Measurements from ENCODE around the gene BBS9.

GRCh38 chr7:33554576-33554975, 425.2 kb downstream of the BBS9 start:
- TF ChIP-seq BHLHE40 (IDR thresholded peaks at IDR 0.05; ENCODE audit: low read depth, low read length) (no peak), CTCF (conservative IDR thresholded peaks at IDR 0.05; ENCODE audit: low read depth, low read length) (no peak), MAFK (IDR thresholded peaks at IDR 0.05; ENCODE audit: low read depth, low read length) (no peak), POLR2A (IDR thresholded peaks at IDR 0.05; ENCODE audit: low read depth, low read length) (no peak), ELK1 (IDR thresholded peaks at IDR 0.05; ENCODE audit: borderline replicate concordance, low read depth, low read length) (no peak), MAZ (IDR thresholded peaks at IDR 0.05; ENCODE audit: borderline replicate concordance, low read depth, low read length) (no peak), MXI1 (IDR thresholded peaks at IDR 0.05; ENCODE audit: borderline replicate concordance, low read depth, low read length) (no peak), RAD21 (IDR thresholded peaks at IDR 0.05; ENCODE audit: low read length) (no peak), RCOR1 (IDR thresholded peaks at IDR 0.05; ENCODE audit: insufficient replicate concordance, low read length) (no peak), CEBPB (IDR thresholded peaks at IDR 0.05; ENCODE audit: low read depth, low read length) (no peak), FOS (IDR thresholded peaks at IDR 0.05; ENCODE audit: low read depth, low read length) (no peak)
